GM12872 (cell line): Measurements from ENCODE around the gene IFT88.

Experiments
- TF ChIP-seq, protein P1 (sequence below): IDR thresholded peaks from 3 replicates; pipeline ENCODE4 v1.5.1; 2011; ENCODE audit warnings: low read depth, mild to moderate bottlenecking, low read length, moderate library complexity; ENCODE audit not compliant: insufficient read depth

IFT88 gene

DNA sequence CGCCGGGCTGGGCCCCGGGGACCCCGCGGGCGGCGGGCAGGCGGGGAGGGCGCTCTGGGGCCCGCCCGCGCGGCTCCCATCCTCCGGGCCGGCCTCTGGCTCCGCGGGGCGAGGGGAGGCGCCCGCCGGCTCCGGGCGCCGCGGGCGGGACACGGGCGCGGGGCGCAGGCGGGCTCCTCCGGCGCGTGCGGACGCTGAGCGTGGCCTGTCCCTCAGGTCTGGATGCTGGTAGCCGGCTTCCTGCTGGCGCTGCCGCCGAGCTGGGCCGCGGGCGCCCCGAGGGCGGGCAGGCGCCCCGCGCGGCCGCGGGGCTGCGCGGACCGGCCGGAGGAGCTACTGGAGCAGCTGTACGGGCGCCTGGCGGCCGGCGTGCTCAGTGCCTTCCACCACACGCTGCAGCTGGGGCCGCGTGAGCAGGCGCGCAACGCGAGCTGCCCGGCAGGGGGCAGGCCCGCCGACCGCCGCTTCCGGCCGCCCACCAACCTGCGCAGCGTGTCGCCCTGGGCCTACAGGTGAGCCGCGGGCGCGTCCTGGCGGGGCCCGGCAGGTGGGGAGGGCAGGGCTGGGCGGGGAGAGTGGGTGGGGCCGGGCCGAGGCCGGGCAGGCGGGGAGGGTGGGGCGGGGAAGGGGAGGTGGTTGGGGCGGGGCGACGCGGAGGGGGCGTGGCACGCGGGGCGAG, 137.0 kb downstream of the IFT88 start:
- TF ChIP-seq, protein P1, sequence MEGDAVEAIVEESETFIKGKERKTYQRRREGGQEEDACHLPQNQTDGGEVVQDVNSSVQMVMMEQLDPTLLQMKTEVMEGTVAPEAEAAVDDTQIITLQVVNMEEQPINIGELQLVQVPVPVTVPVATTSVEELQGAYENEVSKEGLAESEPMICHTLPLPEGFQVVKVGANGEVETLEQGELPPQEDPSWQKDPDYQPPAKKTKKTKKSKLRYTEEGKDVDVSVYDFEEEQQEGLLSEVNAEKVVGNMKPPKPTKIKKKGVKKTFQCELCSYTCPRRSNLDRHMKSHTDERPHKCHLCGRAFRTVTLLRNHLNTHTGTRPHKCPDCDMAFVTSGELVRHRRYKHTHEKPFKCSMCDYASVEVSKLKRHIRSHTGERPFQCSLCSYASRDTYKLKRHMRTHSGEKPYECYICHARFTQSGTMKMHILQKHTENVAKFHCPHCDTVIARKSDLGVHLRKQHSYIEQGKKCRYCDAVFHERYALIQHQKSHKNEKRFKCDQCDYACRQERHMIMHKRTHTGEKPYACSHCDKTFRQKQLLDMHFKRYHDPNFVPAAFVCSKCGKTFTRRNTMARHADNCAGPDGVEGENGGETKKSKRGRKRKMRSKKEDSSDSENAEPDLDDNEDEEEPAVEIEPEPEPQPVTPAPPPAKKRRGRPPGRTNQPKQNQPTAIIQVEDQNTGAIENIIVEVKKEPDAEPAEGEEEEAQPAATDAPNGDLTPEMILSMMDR: peak; percentile 62; the same call in 2 of the 3 replicates

DNA sequence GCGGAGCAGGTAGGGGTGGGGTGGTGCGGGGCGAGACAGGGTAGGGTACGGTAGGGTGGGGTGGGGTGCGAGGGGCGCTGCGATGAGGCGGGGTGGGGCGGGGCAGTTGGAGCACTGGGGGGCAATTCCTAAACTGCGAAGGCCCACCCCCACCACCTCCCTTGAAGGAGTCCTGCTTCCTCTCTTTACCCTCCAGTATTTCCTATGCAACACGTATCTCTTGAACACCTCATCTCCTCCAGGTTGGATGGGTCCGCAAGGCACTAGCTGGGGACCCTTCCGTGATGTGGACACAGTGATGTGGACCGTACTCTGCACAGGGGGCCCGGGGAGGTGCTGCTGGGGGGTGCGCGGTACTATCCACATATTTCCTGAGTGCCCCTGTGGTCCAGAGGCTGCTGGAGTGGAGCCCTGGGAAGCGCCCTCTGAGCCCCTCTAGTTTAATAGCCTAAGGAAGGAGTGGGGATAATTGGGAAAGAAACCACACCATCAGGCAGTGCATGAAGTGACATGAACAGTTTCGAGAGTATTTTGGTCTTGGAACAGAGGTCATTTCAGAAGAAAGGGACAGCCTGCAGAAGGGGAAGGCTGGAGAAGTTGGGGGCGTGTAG, 137.6 kb downstream of the IFT88 start:
- TF ChIP-seq, protein P1: no peak

DNA sequence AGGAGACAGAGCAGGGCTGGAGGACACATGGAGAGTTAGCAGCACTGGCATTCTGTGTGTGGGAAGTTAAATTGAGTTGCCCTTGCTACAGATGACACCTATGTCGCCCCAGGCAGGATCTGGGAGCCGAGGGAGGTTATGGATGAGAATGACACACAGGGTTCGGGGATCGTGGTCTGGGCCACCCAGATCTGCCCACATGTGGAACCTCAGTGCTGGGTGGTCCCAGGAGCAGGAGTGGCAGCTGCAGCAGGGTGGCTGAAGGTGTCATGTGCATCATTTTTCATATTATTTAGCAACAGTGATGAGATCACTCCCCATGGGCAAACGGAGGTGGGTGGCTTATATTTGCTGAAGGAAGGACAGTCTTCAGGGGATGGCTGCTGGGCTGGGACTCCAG, 139.7 kb downstream of the IFT88 start:
- TF ChIP-seq, protein P1: no peak

DNA sequence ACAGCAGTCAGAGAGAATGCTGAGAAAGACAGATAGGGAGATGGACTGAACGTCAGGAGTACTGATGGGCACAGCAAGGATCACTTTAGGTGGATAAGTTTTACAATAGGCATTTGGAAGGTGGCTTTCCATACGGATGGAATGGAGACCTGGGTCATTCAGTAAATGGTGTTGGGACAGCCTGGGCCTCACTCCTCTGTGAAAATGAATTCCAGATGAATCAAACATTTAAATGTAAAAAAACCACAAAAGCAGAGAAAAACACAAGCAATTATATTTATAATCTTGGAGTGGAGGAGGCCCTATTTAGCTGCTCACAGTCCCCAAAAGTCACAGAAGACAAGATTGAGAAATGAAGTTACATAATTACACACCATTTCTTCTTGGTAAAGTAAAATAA, 141.3 kb downstream of the IFT88 start:
- TF ChIP-seq, protein P1: no peak

DNA sequence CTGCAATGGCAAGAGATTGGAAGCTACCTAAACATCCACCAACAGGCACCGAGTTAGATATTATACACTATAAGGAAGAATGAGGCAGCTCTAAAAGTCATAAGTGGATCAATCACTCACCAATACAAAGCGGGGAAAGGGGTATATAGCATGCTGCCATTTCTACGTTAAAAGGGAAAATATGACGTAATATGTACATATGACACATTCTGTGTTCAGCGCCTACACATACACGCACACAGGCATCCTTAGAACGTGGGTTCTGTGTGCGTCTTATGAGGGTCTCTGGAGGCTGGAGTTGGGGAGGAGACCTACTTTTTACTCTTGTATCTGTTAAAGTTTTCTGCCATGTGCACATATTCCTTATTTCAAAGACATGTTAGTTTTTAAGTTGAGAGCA, 142.4 kb downstream of the IFT88 start:
- TF ChIP-seq, protein P1: no peak

DNA sequence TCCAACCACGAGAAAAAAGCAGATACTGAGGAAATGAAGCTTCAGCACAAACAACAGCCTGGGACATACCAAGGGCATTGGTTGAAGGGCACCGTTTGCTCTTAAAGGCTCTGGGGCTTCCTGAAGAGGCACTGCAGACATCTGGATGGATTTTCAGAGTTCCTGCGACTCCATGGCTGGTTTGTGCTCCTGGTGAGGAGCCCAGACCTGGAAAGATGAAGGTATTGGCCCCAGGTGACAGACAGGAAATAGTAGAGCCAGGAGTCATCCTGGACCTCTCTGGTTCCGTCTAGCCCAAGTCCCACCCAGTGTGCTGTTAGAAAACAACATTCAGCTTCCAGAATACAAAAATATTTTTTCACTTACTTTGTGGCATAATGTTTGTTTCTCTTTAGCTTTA, 142.8 kb downstream of the IFT88 start:
- TF ChIP-seq, protein P1: no peak

DNA sequence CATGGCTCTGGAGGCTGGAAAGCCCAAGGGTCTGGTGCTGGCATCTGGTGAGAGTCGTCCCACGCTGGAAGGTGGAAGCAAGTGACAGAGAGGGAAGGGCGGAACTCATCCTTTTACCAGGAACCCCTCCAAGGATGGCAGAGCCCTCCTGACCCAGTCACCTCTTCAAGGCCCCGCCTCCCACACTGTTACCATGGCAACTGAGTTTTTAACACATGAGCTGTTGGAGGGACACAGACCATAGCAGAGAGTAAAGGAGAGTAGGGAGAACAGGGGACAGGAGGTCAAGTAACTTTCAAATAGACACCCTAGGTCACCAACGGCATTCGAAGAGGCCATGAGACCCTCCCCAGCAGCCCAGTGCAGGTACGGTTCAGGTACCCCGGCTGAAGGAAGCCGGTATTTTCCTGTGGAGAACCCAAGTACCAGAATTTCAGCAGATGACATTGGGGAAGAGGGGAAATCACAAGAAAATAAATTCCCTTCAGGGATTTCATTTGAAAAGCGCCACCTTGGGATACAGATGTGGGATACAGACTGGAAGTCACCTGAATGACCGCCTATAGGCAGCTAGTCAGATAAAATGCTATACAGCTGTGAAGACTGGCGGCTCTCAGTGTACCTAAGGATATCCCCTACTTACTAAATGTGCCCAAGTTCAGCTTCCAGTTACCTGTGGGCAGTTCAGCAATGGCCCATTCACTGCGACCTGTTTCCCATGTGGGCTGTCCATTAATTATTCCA, 144.5 kb downstream of the IFT88 start:
- TF ChIP-seq, protein P1: no peak
